Dendritic cell treated with granulocyte-macrophage colony-stimulating factor and Interleukin-4, amounts not matched to agents 40 ng/mL and 50 ng/mL, for 4 days (primary cell): ENCODE data around the gene RRP12.
"Not testable (repeated sequence)": the region's sequence is repeated elsewhere in the genome, so short reads cannot be mapped to it uniquely, and the experiment has no call there.

Experiments used
- H3K27ac Mint-ChIP-seq: one replicate; pipeline ENCODE4 v1.8.0; 2022; ENCODE audit warnings: mild to moderate bottlenecking, mixed read lengths
- H3K27me3 Mint-ChIP-seq: one replicate; pipeline ENCODE4 v1.8.0; 2022; ENCODE audit warnings: mild to moderate bottlenecking, mixed read lengths
- H3K36me3 Mint-ChIP-seq: one replicate; pipeline ENCODE4 v1.8.0; 2022; ENCODE audit warnings: low read depth, mixed read lengths
- H3K4me1 Mint-ChIP-seq: one replicate; pipeline ENCODE4 v1.8.0; 2022; ENCODE audit warnings: low read depth, mixed read lengths
- H3K4me3 Mint-ChIP-seq: one replicate; pipeline ENCODE4 v1.8.0; 2022; ENCODE audit warnings: mild to moderate bottlenecking, moderate library complexity, mixed read lengths
- H3K9me3 Mint-ChIP-seq: one replicate; pipeline ENCODE4 v1.8.0; 2022; ENCODE audit warnings: mixed read lengths
- intact Hi-C: fragments of 100-400 bp; cut with micrococcal nuclease; formaldehyde crosslinking; loops from one replicate; pipeline ENCODE4 v1.15.0; 2022

RRP12 gene

GRCh38 chr10:97353945-97354344, 47.2 kb downstream of the RRP12 start:
- no peaks in the 10 kb centered on the region for H3K27me3 Mint-ChIP-seq
- intact Hi-C loops: no loop called here
- H3K36me3 Mint-ChIP-seq: peaks cover 39% of the 10 kb centered on the region

GRCh38 chr10:97349752-97350513, 51.2 kb downstream of the RRP12 start:
- H3K36me3 Mint-ChIP-seq: peaks cover 10% of the 10 kb centered on the region
- H3K27me3 Mint-ChIP-seq: no peaks in the 10 kb centered on the region
- H3K4me1 Mint-ChIP-seq: peaks cover 13% of the 10 kb centered on the region
- H3K9me3 Mint-ChIP-seq: no peaks in the 10 kb centered on the region
- intact Hi-C loops: no loop called here
- H3K27ac Mint-ChIP-seq: no peak overlapping the region
- H3K4me3 Mint-ChIP-seq: no peak overlapping the region

More at GRCh38 chr10:97353945-97354344, 47.2 kb downstream of the RRP12 start:
- Mint-ChIP-seq H3K27ac (peak overlapping the region; percentile 72), H3K9me3 (no peaks in the 10 kb centered on the region), H3K4me1 (peaks cover 52% of the 10 kb centered on the region), H3K4me3 (no peak overlapping the region)

- Mint-ChIP-seq H3K36me3 (peaks cover 10% of the 10 kb centered on the region), H3K4me3 (no peak overlapping the region), H3K9me3 (no peaks in the 10 kb centered on the region), H3K27ac (no peak overlapping the region), H3K27me3 (no peaks in the 10 kb centered on the region), H3K4me1 (no peaks in the 10 kb centered on the region)
- intact Hi-C loops: no loop called here
Measured at GRCh38 chr10:97347317-97347716, 53.8 kb downstream of the RRP12 start.

- H3K9me3 Mint-ChIP-seq, H3K4me1 Mint-ChIP-seq, intact Hi-C loops: not testable (repeated sequence)
Measured at GRCh38 chr10:97343664-97344063, 57.5 kb downstream of the RRP12 start.

GRCh38 chr10:97341416-97341815, 59.7 kb downstream of the RRP12 start:
- H3K4me3 Mint-ChIP-seq: no peak overlapping the region
- H3K27ac Mint-ChIP-seq: no peak overlapping the region
- H3K27me3 Mint-ChIP-seq: no peaks in the 10 kb centered on the region
- H3K9me3 Mint-ChIP-seq: no peaks in the 10 kb centered on the region
- H3K36me3 Mint-ChIP-seq: no peaks in the 10 kb centered on the region
- peaks cover 19% of the 10 kb centered on the region for H3K4me1 Mint-ChIP-seq
- intact Hi-C loops: no loop called here

More at GRCh38 chr10:97343664-97344063, 57.5 kb downstream of the RRP12 start:
- not testable (repeated sequence) for H3K27me3 Mint-ChIP-seq, H3K4me3 Mint-ChIP-seq, H3K36me3 Mint-ChIP-seq, H3K27ac Mint-ChIP-seq

GRCh38 chr10:97338041-97338440, 63.1 kb downstream of the RRP12 start:
- H3K9me3 Mint-ChIP-seq: no peaks in the 10 kb centered on the region
- no peak overlapping the region for H3K4me3 Mint-ChIP-seq
- no peak overlapping the region for H3K27ac Mint-ChIP-seq
- H3K27me3 Mint-ChIP-seq: no peaks in the 10 kb centered on the region
- peaks cover 34% of the 10 kb centered on the region for H3K4me1 Mint-ChIP-seq
- intact Hi-C loops: loop anchor here (10.0 kb wide), 1 partner anchor 67 kb away; the partner anchor contains the start of gene RRP12
- H3K36me3 Mint-ChIP-seq: peaks cover 9% of the 10 kb centered on the region

GRCh38 chr10:97336942-97337831, 64.0 kb downstream of the RRP12 start:
- Mint-ChIP-seq H3K4me3 (no peak overlapping the region), H3K4me1 (peaks cover 43% of the 10 kb centered on the region), H3K27ac (no peak overlapping the region), H3K9me3 (no peaks in the 10 kb centered on the region), H3K36me3 (peaks cover 17% of the 10 kb centered on the region), H3K27me3 (no peaks in the 10 kb centered on the region)
- intact Hi-C loops: loop anchor here (10.0 kb wide), 1 partner anchor 68 kb away; the partner anchor contains the start of gene RRP12

- Mint-ChIP-seq H3K27me3 (no peaks in the 10 kb centered on the region), H3K9me3 (no peaks in the 10 kb centered on the region), H3K36me3 (peaks cover 25% of the 10 kb centered on the region), H3K27ac (peak overlapping the region; percentile 98), H3K4me1 (peaks cover 50% of the 10 kb centered on the region), H3K4me3 (no peak overlapping the region)
- intact Hi-C loops: loop anchor here (10.0 kb wide), 1 partner anchor 68 kb away; the partner anchor contains the start of gene RRP12
Measured at GRCh38 chr10:97336446-97336845, 64.7 kb downstream of the RRP12 start.

- peaks cover 29% of the 10 kb centered on the region for H3K36me3 Mint-ChIP-seq
- H3K27me3 Mint-ChIP-seq: no peaks in the 10 kb centered on the region
- H3K4me3 Mint-ChIP-seq: no peak overlapping the region
- intact Hi-C loops: loop anchor here (10.0 kb wide), 1 partner anchor 69 kb away; the partner anchor contains the start of gene RRP12
- H3K9me3 Mint-ChIP-seq: no peaks in the 10 kb centered on the region
- peak overlapping the region; percentile 98 for H3K27ac Mint-ChIP-seq
- H3K4me1 Mint-ChIP-seq: peaks cover 54% of the 10 kb centered on the region
Measured at GRCh38 chr10:97336006-97336405, 65.1 kb downstream of the RRP12 start.

- Mint-ChIP-seq H3K9me3 (no peaks in the 10 kb centered on the region), H3K4me1 (peaks cover 62% of the 10 kb centered on the region), H3K4me3 (peak overlapping the region; percentile 75), H3K27me3 (no peaks in the 10 kb centered on the region), H3K36me3 (peaks cover 37% of the 10 kb centered on the region), H3K27ac (peak overlapping the region; percentile 98)
- intact Hi-C loops: loop anchor here (10.0 kb wide), 1 partner anchor 70 kb away; the partner anchor contains the start of gene RRP12
Measured at GRCh38 chr10:97335188-97335619, 65.9 kb downstream of the RRP12 start.

- intact Hi-C loops: loop anchor here (5.0 to 10.0 kb wide), 3 partner anchors 33 to 70 kb away; partner anchors contain the start of gene RRP12
- H3K27me3 Mint-ChIP-seq: no peaks in the 10 kb centered on the region
- H3K27ac Mint-ChIP-seq: peak within 1 kb of the TSS; percentile 98
- H3K4me1 Mint-ChIP-seq: peaks cover 68% of the 10 kb centered on the region
- H3K36me3 Mint-ChIP-seq: peaks cover 43% of the 10 kb centered on the region
- H3K4me3 Mint-ChIP-seq: peak within 1 kb of the TSS; percentile 91
- no peaks in the 10 kb centered on the region for H3K9me3 Mint-ChIP-seq
Measured at GRCh38 chr10:97334370-97335175, 66.6 kb downstream of the RRP12 start, which contains the start of gene FRAT2. FRAT2 (minus strand) TSS chr10:97334729; CDS start chr10:97334572, 157 bp downstream.

- Mint-ChIP-seq H3K4me1 (peaks cover 73% of the 10 kb centered on the region), H3K4me3 (peak overlapping the region; percentile 91), H3K27me3 (no peaks in the 10 kb centered on the region), H3K27ac (peak overlapping the region; percentile 98), H3K9me3 (no peaks in the 10 kb centered on the region), H3K36me3 (peaks cover 51% of the 10 kb centered on the region)
- intact Hi-C loops: loop anchor here (1.0 to 10.0 kb wide), 4 partner anchors 13 to 71 kb away; partner anchors contain the start of gene RRP12
Measured at GRCh38 chr10:97333601-97334369, 67.4 kb downstream of the RRP12 start.
